Calu3 (cell line): Measurements from ENCODE around the gene KAT2B. TPM values are rescaled to one million over a fixed set of nuclear protein-coding genes. Genes with fewer than 3 reads are reported as not detected.

Experiments
- BruUV-seq: library from RNA; stranded (reverse); fragments of 400-500 nt; replicated peaks from 2 replicates; lab custom pipeline; 2021; lab: Mats Ljungman, UMichigan
- CTCF ChIA-PET: fragments of 300-600 bp; sonication (Branson Sonifier 250); formaldehyde crosslinking; loops from one replicate; lab custom pipeline; 2022; ENCODE audit warnings: antibody characterized with exemption; lab: Charles Lee
- DNase-seq: peaks from one replicate; pipeline ENCODE4 v3.0.0; 2022
- H3K27ac Mint-ChIP-seq: one replicate; pipeline ENCODE4 v1.8.0; 2022; ENCODE audit warnings: mixed read lengths; ENCODE audit not compliant: unreplicated experiment
- H3K27me3 Mint-ChIP-seq: one replicate; pipeline ENCODE4 v1.8.0; 2022; ENCODE audit warnings: mixed read lengths; ENCODE audit not compliant: unreplicated experiment
- H3K36me3 Mint-ChIP-seq: one replicate; pipeline ENCODE4 v1.8.0; 2022; ENCODE audit warnings: mild to moderate bottlenecking, moderate library complexity, mixed read lengths; ENCODE audit not compliant: insufficient read depth, unreplicated experiment
- H3K4me1 Mint-ChIP-seq: one replicate; pipeline ENCODE4 v1.8.0; 2022; ENCODE audit warnings: mild to moderate bottlenecking, low read depth, mixed read lengths; ENCODE audit not compliant: unreplicated experiment
- H3K4me3 Mint-ChIP-seq: one replicate; pipeline ENCODE4 v1.8.0; 2022; ENCODE audit warnings: mild to moderate bottlenecking, low read depth, moderate library complexity, mixed read lengths; ENCODE audit not compliant: unreplicated experiment
- H3K9me3 Mint-ChIP-seq: one replicate; pipeline ENCODE4 v1.8.0; 2022; ENCODE audit warnings: low read depth, mixed read lengths; ENCODE audit not compliant: unreplicated experiment
- CTCF ChIP-seq: fragments of 200-600 bp; IDR thresholded peaks from one replicate; pipeline ENCODE4 v1.8.0; 2022; ENCODE audit warnings: antibody characterized with exemption; ENCODE audit not compliant: unreplicated experiment
- intact Hi-C: fragments of 100-400 bp; cut with micrococcal nuclease; formaldehyde crosslinking; loops from one replicate; pipeline ENCODE4 v1.10.0; 2022; ENCODE audit not compliant: unreplicated experiment
- total RNA-seq: library from RNA; stranded (reverse); gene quantifications from 2 replicates; pipeline ENCODE4 v1.2.3, GENCODE V29; 2022

KAT2B gene
- total RNA-seq, 1 experiment from 2014 or later, result 13.8 TPM

DNA sequence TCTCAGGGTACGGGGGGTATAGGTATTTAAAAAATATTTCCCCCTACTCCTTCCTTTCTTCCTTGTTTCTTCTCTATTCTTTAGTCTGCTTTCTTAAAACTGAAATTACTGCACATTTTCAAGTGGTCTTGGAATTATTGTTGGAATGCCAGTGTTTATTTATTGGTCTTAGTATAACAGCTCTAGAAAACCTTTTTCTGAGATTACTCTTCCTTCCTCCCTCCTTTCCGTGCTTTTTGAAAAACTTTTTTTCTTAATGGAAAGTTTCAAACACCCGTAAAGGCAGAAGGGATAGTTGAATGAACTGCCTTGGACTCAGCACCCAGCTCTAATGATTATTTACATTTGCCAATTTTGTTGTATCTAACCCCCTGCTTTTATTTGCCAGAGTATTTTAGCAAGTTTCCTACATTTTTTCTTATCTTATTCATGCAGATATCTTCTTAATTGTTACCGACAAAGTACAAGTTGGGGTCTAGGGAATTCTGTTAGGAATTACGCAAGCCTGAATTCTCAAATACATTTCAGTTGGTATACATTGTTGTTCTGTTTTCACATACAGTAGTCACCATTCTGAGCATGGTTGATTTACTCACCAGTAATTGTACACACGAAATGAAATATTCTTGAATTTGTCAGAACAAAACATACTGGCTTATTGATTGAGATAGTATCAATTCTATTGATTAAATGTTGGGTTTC, 36.2 kb downstream of the KAT2B start:
- H3K27ac Mint-ChIP-seq, result no peak overlapping the region
- no peak for TF ChIP-seq CTCF
- DNase-seq, result no peak
- BruUV-seq, result no TSS peak
- CTCF ChIA-PET, result no interaction called here
- no peaks in the 10 kb centered on the region for H3K9me3 Mint-ChIP-seq
- no peaks in the 10 kb centered on the region for H3K27me3 Mint-ChIP-seq
- H3K4me3 Mint-ChIP-seq, result no peak overlapping the region
- no peaks in the 10 kb centered on the region for H3K4me1 Mint-ChIP-seq
- intact Hi-C loops, result no loop called here
- no peaks in the 10 kb centered on the region for H3K36me3 Mint-ChIP-seq

DNA sequence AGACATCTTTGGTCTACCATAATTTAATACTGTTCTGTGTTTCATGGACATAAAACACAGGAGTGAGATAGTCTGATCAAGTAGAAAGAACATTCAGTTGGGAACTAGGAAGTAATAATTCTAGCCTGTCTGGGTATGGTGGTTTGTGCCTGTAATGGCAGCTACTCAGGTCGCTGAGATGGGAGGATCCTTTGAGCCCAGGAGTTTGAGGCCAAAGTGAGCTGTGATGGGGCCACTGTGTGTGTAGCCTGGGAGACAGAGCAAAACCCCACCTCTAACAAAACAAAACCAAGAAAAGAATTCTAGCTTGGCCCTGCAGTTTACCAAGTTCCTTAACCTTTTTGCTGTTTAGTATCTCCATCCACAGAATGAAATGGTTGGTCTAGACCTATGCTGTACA, 36.8 kb downstream of the KAT2B start:
- DNase-seq, result no peak
- H3K4me3 Mint-ChIP-seq, result no peak overlapping the region
- no peaks in the 10 kb centered on the region for H3K4me1 Mint-ChIP-seq
- no peaks in the 10 kb centered on the region for H3K27me3 Mint-ChIP-seq
- H3K36me3 Mint-ChIP-seq, result no peaks in the 10 kb centered on the region
- TF ChIP-seq CTCF, result no peak
- CTCF ChIA-PET, result no interaction called here
- no TSS peak for BruUV-seq
- no peaks in the 10 kb centered on the region for H3K9me3 Mint-ChIP-seq
- intact Hi-C loops, result no loop called here
- H3K27ac Mint-ChIP-seq, result no peak overlapping the region

- no peak for TF ChIP-seq CTCF
- Mint-ChIP-seq H3K4me3 (no peak overlapping the region), H3K27ac (no peak overlapping the region), H3K9me3 (no peaks in the 10 kb centered on the region), H3K36me3 (no peaks in the 10 kb centered on the region), H3K27me3 (no peaks in the 10 kb centered on the region), H3K4me1 (no peaks in the 10 kb centered on the region)
- no TSS peak for BruUV-seq
- CTCF ChIA-PET, result interaction anchor here (0.6 kb wide), 1 partner anchor 686 kb away, joined by 3 read pairs; no protein-coding TSS in a partner anchor
- intact Hi-C loops, result no loop called here
- no peak for DNase-seq
Measured at GRCh38 chr3:20078194-20078714, 38.0 kb downstream of the KAT2B start.

DNA sequence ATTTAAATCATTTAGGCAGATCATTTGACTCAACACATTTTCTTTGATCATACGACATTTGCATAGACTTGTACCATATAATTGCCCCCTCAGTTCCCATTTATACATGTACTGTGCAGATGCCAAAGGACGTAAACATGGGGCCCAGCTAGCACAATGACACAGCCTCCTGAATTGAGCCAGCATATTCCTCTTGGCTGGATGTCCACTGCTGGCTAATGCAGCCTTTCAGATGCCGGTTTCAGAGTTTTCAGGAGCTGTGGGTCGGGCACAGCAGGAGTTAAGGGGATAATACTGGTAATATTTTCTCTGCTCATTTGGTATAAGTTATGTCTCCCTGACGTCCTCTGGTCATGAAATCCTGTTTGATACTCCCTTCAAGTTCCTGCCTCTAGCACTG, 39.4 kb downstream of the KAT2B start:
- Mint-ChIP-seq H3K4me1 (no peaks in the 10 kb centered on the region), H3K27ac (no peak overlapping the region), H3K9me3 (no peaks in the 10 kb centered on the region), H3K4me3 (no peak overlapping the region), H3K36me3 (no peaks in the 10 kb centered on the region), H3K27me3 (no peaks in the 10 kb centered on the region)
- DNase-seq, result no peak
- TF ChIP-seq CTCF, result no peak
- BruUV-seq, result no TSS peak
- CTCF ChIA-PET, result interaction anchor here (0.7 kb wide), 1 partner anchor 45 kb away, joined by 3 read pairs; no protein-coding TSS in a partner anchor
- intact Hi-C loops, result no loop called here
